Stimulated activated CD8-positive, alpha-beta memory T cell treated with anti-CD3 and anti-CD28 coated beads, Interleukin-4, amount 100 ng/mL, for 1 hour (primary cell): ENCODE data around the gene DNAJB7.
A peak's percentile ranks its signal among the peaks of the same experiment; 100 is the strongest.
"Not testable (repeated sequence)": the region's sequence is repeated elsewhere in the genome, so short reads cannot be mapped to it uniquely, and the experiment has no call there.

Experiments
- DNase-seq, 2 donors: peaks; one replicate each; pipeline ENCODE4 v3.0.0-alpha.2; 2020; ENCODE audit warnings: low read depth in 2 of 2, low spot score in 1 of 2

DNAJB7 gene

GRCh38 chr22:40845816-40846215, 16.1 kb downstream of the DNAJB7 start:
- DNase-seq: not testable (repeated sequence)

DNA sequence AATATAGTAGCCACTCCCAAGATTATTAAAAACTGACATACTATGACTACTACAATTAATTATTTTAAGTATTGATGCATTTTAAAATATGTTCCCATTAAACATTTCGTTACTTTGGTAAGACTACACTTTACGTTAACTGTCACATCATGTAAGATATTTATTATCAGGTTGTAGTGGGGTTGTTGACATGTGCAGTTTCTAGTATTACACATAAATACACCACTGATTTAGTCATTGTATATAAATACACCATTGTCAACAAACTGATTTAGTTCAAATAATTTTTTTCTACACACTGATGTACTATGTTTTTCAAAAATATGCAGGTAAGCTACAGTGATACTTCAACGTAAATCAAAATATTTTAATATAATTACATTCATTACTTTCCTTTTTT, 17.0 kb downstream of the DNAJB7 start:
- DNase-seq: no peak

DNA sequence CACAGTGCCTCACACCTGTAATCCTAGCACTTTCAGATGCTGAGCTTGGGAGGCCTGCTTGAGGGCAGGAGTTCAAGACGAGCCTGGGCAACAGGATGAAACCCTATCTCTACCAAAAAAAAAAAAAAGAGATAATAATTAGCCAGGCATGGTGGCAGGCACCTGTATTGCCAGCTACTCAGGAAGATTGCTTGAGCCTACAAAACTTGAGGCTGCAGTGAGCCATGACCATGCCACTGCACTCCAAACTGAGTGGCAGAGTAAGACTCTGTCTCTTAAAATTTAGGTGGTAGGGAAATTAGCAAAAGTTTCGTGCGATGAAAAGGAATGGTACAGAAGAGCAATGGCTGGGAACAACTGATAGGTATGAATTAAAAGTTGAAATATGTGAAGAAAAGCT, 23.4 kb downstream of the DNAJB7 start:
- no peak for DNase-seq

GRCh38 chr22:40834619-40835018, 27.3 kb downstream of the DNAJB7 start:
- no peak for DNase-seq

- no peak for DNase-seq
Measured at GRCh38 chr22:40829131-40829530, 32.8 kb downstream of the DNAJB7 start.

GRCh38 chr22:40826984-40827741, 34.8 kb downstream of the DNAJB7 start:
- DNase-seq: no peak

DNA sequence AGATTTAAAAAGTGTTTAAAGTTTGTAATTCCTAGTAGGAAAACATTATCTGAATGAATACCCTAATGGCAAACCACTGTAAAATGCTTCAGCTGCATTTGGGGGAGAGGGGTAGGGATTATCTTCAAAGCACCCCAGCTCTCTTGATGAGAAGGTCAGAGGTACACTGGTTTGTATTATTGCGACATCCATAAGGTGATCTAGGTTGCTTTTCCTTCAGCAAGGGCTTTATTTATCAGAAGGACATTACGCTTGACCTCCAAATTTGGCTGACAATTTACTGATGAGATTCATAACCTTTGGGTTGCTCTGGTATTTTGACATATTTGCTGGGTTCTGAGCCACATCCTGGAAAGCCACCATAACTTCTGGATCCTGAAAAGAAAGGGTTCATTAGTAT, 35.6 kb downstream of the DNAJB7 start:
- not testable (repeated sequence) for DNase-seq

DNA sequence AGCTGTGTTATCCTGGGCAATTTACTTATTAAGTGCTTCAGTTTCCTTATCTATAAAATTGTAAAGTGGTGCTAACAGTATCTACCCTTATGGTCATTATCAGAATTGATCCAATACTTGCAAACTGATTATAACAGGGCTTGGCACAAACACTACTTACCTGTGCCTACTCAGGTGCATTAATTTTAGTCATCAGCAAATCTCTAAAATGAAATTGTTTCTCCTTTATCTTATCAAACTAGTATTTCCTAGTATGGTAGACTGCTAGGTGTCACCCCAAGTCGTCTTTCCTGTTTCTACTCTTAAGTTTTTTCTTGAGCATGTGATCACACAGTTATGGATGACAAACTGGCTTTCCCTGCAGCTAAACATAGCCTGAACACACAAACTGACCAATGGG, 38.5 kb downstream of the DNAJB7 start:
- DNase-seq: no peak

DNA sequence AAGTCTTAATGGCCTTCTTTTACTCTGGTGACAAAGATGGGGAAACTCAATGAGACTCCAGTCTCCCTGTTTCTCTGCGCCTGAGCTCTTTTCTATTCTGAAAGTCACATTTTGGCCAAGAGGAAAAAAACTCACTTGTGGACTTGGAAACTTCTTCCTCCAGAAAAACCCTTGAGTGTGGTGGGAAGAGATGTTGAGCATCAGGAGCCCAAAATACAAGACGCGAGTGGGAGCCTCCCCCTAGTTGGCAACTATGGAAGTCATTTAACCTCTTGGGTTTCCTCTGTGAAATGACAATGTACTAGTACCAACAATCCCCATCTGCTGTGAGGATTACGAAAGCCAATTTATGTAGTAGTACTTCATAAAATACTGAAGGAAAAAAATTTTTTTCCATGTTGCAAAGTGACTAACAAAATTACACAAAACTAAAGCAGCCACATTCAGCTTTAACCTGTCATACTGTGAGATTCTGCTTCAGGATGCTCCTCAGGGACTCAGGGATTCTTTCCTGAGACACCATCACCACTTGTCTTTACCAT, 42.2 kb downstream of the DNAJB7 start:
- DNase-seq: no peak

DNA sequence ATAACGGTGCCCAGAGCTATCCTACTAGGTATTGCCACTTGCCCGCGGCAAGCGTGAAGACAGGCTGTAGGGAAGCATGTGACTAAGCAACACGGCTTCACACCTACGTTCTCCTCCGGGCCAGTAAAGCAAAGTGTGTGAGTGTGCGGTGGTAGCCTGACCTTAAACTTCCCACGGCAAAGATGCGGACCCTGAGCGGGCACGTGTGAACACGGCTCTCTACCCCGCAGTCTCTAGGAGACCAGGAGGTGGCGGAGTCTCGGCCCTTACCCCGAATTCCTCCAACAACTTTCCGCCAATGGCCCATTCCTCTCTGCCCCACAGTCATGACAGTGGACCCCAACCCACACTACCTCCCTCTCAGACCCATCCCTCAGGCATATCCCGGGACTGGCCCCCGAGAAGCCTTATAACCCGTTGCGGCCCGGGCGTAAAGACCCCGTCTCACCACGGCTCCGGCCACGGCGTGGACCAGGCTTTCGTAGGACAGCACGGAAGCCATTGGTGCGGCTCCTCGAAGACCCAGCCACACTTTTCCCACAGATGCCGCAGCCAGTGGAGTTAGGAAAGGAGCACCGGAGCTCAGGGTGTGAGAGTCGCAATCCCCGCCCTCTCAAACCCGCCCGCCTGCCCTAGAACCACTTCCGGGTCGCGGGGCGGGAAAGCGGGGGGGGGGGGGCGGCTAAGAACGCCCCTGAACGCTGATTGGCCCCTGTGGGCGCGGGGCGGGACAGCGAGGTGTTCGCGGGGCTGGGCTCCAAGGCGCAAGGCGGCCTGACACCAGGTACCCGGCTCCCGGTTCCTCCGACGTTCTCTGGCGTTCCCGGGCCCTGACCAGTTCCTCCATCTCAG, 42.9 kb downstream of the DNAJB7 start, which contains the start of gene SLC25A17:
Gene SLC25A17, minus strand, starts transcription at position 600 of the 852 bp plus-strand sequence. Its CDS starts 98 bp downstream, at position 502.
- DNase-seq: peak; percentile 66 to 81

DNA sequence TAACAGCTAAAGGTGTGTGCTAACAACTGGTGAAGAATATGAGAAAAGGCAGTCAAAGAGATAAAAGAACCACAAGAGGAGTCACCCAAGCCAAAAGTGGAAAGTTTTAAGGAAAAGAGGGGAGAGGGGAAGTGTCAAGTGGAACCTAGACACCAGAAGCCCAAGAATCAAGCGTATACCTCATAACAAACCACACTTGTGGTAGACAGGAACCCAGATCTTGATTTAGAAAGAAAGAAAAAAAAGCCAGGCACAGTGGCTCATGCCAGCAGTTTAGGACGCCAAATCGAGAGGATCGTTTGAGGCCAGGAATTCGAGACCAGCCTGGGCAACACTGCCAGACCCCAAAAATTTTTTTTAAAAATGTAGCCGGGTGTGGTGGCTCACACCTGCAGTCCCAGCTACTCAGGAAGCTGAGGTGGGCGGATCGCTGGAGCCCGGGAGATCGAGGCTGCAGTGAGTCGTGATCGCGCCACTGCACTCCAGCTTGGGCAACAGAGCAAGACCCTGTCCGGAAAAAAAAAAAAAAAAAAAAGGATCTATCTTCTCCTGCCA, 43.6 kb downstream of the DNAJB7 start:
- DNase-seq: no peak

DNA sequence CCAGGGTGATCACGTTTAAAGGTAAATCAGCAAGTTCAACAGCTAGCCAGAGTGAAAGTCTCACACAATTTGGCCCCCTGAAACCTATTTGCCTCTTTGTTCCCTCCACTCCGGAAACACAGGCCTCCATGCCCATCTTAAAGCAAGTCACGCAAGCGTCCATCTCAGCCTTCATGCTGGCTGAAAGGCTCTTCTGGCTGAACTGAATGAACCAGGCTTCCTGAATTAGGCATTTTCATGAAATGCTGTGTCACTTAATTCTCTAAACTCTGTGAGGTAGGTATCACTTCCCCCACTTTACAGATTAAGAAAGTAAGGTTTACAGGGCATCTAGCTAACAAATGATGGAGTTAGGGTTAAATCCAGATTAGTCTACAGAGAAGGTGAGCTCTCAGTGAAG, 44.2 kb downstream of the DNAJB7 start:
- no peak for DNase-seq

- no peak for DNase-seq
Measured at GRCh38 chr22:40813912-40814315, 48.0 kb downstream of the DNAJB7 start.
